Muscle of leg (tissue), 16 donors: Measurements from ENCODE around the gene MIPOL1. TPM values are rescaled to one million over a fixed set of nuclear protein-coding genes. Genes with fewer than 3 reads are reported as not detected.
"Not testable (repeated sequence)": the region's sequence is repeated elsewhere in the genome, so short reads cannot be mapped to it uniquely, and the experiment has no call there.

Source experiments
- DNase-seq: peaks from one replicate; pipeline ENCODE4 v3.0.0; 2013
- H3K27ac ChIP-seq: one replicate; pipeline ENCODE4 v1.5.1; 2013; ENCODE audit warnings: mild to moderate bottlenecking, low read length, control low read depth
- H3K27me3 ChIP-seq: one replicate; pipeline ENCODE4 v1.6.1; 2013; ENCODE audit warnings: low read length; ENCODE audit not compliant: control insufficient read depth, insufficient read depth
- H3K36me3 ChIP-seq: one replicate; pipeline ENCODE4 v1.6.1; 2013; ENCODE audit warnings: low read length; ENCODE audit not compliant: control insufficient read depth, insufficient read depth
- H3K4me1 ChIP-seq: one replicate; pipeline ENCODE4 v1.6.1; 2013; ENCODE audit warnings: low read length; ENCODE audit not compliant: control insufficient read depth, insufficient read depth
- H3K4me3 ChIP-seq: one replicate; pipeline ENCODE4 v1.5.1; 2013; ENCODE audit warnings: low read length, control low read depth
- H3K9me3 ChIP-seq: replicated peaks from 2 replicates; pipeline ENCODE4 v1.6.1; 2013; ENCODE audit warnings: low read depth, low read length; ENCODE audit not compliant: control insufficient read depth
- WGBS: methylation state at CpG from one replicate; pipeline ENCODE4 v1.1.5; 2013; ENCODE audit warnings: missing lambda C conversion rate; ENCODE audit not compliant: insufficient coverage; 5-methylcytosine and 5-hydroxymethylcytosine counted together
- long read RNA-seq, 11 donors: transcript quantifications; one replicate each; lab custom pipeline, GENCODE V29; 2026
- polyA plus RNA-seq, 8 donors: library from polyadenylated mRNA; unstranded; fragments of 120-200 nt; gene quantifications; one replicate each; pipeline versions ENCODE4 v1.2.1 to v1.2.3, GENCODE V29; 2013; ENCODE audit warnings: inconsistent platforms in 1 of 8, low replicate concordance in 1 of 8; ENCODE audit not compliant: insufficient read length in 8 of 8, insufficient read depth in 1 of 8
- total RNA-seq: library from RNA; stranded (reverse); fragments of 120-200 nt; gene quantifications from one replicate; pipeline ENCODE4 v1.2.4, GENCODE V29; 2013

Gene MIPOL1
- total RNA-seq, result 10.5 TPM
- 1 to 10 TPM; 3.2 to 5.5 (median 4.4) TPM for polyA plus RNA-seq
- long read RNA-seq, donor 1, result 0 reads
- long read RNA-seq, donor 2, result 0 reads
- long read RNA-seq, donor 3, result 0 reads
- long read RNA-seq, donor 4, result 0 reads
- long read RNA-seq, donor 5, result 0 reads
- long read RNA-seq, donor 6, result 0 reads
- long read RNA-seq, donor 7, result 0 reads
- long read RNA-seq, donor 8, result 0 reads
- long read RNA-seq, donor 9, result 0 reads
- long read RNA-seq, donor 10, result 0 reads
- long read RNA-seq, donor 11, result 0 reads

DNA sequence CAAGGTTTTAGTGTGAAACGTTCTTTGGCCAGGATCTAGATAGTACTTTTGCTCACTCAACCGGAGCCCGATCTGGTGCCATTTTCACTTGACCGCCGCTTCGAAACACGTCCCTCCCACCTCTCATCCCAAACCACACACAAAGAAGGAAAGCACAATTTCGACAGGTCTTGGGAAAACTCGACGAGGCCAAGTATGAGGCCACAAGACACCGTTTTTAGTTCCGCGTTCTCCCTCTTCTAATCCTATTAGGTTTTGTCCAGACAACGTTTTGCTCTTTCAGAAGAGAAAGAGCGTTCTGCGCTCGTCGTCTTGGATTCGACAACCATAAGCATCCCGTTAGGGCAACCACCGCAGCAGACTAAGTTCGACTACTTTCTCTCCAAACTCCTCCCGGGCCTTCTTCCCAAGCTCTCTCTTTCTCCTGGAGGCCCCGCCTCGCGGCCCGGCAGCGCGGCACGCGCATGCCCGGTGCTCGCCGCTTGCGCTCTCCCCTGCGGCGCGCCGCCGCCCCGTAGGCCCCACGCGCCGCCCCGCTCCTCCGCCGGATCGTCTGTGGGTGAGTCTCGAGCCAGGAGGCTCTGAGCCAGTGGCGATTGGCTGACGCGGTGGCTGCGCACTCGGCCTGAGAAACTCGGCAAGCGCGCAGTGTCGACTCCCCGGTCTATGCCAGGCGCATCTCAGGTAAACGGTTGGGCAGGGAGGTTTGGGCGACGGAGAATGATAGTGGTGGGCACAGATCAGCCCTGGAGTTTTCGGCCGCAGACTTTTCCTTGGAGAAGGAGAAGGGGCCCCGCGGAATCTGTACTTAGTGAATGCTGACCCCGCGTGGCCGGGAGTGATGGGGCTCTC is at the start of gene MIPOL1:
Gene MIPOL1, plus strand, starts transcription at position 517 of the 852 bp plus-strand sequence. CDS start 49,952 bp downstream, outside the sequence.
- no peaks in the 10 kb centered on the region for H3K36me3 ChIP-seq
- under 1% methylated on average over 69 of the region's 70 CpGs for WGBS
- H3K9me3 ChIP-seq, result no peaks in the 10 kb centered on the region
- no peaks in the 10 kb centered on the region for H3K27me3 ChIP-seq
- H3K27ac ChIP-seq, result peak within 1 kb of the TSS; percentile 91
- no peaks in the 10 kb centered on the region for H3K4me1 ChIP-seq
- DNase-seq, result peak; percentile 94
- peak within 1 kb of the TSS; percentile 79 for H3K4me3 ChIP-seq

- Histone ChIP-seq H3K27ac (no peak overlapping the region), H3K9me3 (peaks cover 8% of the 10 kb centered on the region), H3K4me1 (no peaks in the 10 kb centered on the region), H3K27me3 (peaks cover 2% of the 10 kb centered on the region), H3K4me3 (no peak overlapping the region), H3K36me3 (no peaks in the 10 kb centered on the region)
- WGBS, result no CpG with 5 or more reads among the region's 3 CpGs
- peak; percentile 54 for DNase-seq
These were observed 47.3 kb upstream of the MIPOL1 start for GRCh38 chr14:37150414-37150813.

DNA sequence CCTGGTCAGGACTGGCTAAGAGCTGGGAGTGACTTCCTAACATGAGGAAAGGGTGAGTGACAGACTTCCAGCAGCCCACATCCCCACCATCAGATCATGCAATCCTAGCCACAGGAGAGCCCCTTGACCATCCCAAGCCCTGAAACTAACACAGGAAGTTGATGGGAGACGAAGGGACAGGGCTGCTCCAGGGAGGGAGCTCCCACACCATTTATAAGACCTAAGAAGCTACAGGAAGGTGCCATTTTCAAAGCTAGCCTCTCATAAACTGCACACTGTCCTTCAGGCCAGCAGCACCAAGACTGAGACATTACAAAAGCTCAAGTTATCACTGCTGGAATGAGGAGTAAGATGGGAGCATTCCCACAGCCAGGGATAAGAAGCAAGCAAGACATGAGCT is 44.7 kb upstream of the MIPOL1 start:
- peaks cover 10% of the 10 kb centered on the region for H3K9me3 ChIP-seq
- H3K4me3 ChIP-seq, result no peak overlapping the region
- WGBS, result no CpG with 5 or more reads among the region's 1 CpG
- H3K27me3 ChIP-seq, result peaks cover 2% of the 10 kb centered on the region
- DNase-seq, result no peak
- no peak overlapping the region for H3K27ac ChIP-seq
- no peaks in the 10 kb centered on the region for H3K4me1 ChIP-seq
- H3K36me3 ChIP-seq, result no peaks in the 10 kb centered on the region

GRCh38 chr14:37153483-37153882 is 44.3 kb upstream of the MIPOL1 start:
- peaks cover 2% of the 10 kb centered on the region for H3K27me3 ChIP-seq
- DNase-seq, result no peak

DNA sequence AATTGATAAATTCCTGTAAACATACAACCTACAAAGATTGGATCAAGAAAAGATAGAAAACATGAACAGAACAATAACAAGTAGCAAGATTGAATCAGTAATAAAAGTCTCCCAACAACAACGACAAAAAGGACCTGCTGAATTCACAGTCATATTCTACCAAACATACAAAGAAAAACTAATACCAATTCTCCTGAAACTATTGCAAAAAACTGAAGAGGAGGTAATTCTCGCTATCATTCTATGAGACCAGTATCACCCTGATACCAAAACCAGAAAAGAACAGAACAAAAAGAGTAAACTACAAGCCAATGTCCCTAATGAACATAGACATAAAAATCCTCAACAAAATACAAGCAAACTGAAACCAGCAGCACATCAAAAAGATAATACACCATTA is 39.8 kb upstream of the MIPOL1 start:
- peaks cover 2% of the 10 kb centered on the region for H3K27me3 ChIP-seq
- no CpG with 5 or more reads among the region's 2 CpGs for WGBS
- H3K9me3 ChIP-seq, result peaks cover 10% of the 10 kb centered on the region
- no peak overlapping the region for H3K4me3 ChIP-seq
- DNase-seq, result no peak
- no peaks in the 10 kb centered on the region for H3K36me3 ChIP-seq
- H3K27ac ChIP-seq, result no peak overlapping the region
- no peaks in the 10 kb centered on the region for H3K4me1 ChIP-seq

More at GRCh38 chr14:37153483-37153882, 44.3 kb upstream of the MIPOL1 start:
- Histone ChIP-seq H3K36me3 (no peaks in the 10 kb centered on the region), H3K9me3 (peaks cover 10% of the 10 kb centered on the region), H3K4me1 (no peaks in the 10 kb centered on the region), H3K27ac (no peak overlapping the region), H3K4me3 (no peak overlapping the region)
- 86% methylated on average over 4 of the region's 5 CpGs for WGBS

- DNase-seq, H3K27me3 ChIP-seq, H3K36me3 ChIP-seq, H3K9me3 ChIP-seq, H3K4me1 ChIP-seq, H3K27ac ChIP-seq, H3K4me3 ChIP-seq: not testable (repeated sequence)
- no CpG with 5 or more reads among the region's 2 CpGs for WGBS
These were observed 35.4 kb upstream of the MIPOL1 start for GRCh38 chr14:37162307-37162706.

DNA sequence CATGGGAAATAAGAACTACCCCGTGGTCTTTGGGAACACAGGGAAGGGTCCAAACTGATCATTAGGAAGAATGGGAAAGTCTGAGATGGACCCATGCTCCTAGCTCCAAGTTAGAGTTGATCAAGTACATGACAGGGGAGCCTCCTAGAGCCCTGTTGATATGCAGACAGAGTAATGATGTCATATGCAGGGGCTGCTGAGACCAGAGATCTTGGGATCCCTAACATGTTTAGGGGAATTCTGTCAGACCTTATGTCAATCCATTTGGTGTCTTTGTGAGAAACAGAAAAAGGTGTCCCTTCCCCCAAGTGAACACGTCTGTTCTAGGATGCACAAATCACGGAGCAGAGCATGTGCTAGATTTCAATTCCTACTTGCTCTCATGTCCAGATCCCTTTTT is 31.9 kb upstream of the MIPOL1 start:
- Histone ChIP-seq H3K27me3 (no peaks in the 10 kb centered on the region), H3K4me1 (no peaks in the 10 kb centered on the region), H3K4me3 (no peak overlapping the region), H3K36me3 (no peaks in the 10 kb centered on the region), H3K9me3 (no peaks in the 10 kb centered on the region), H3K27ac (no peak overlapping the region)
- no peak for DNase-seq
- no CpG with 5 or more reads among the region's 3 CpGs for WGBS

DNA sequence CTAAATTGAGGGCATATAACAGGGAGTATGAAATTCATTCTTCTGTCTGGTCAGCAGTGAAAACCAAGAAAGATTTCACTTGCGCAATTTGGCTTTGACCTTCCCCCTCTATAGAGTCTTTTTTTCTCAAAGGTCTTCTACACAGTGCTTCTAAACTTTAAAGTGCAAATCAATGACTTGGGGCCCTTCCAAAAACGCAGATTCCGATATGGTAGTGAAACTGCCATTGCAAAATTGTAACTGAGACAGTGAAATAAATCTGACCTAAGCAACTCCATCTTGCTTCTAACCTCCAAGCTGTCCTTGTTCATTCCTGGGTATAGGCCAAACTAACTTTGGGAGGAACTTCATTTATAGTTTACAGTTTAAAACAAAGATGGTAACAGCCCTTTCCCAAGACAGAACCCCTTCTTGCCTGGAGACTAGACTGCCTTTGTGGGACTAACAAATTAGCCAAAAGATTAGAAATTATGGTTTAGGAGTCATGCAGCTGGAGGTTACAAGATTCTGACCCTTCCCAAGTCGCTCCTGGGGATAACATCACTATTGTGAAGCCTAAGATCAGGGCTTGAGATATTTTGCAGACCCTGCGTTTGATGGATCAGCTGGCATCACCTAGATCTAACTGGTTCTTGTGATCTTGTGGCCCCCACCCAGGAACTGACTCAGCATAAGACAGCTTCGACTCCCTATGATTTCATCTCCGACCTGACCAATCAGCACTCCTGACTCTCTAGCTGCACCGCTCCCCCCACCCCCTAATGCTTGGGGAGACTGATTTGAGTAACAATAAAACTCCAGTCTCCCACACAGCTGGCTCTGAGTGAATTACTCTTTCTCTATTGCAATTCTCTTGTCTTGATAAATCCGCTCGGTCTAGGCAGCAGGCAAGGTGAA is 30.3 kb upstream of the MIPOL1 start:
- Histone ChIP-seq H3K36me3 (no peaks in the 10 kb centered on the region), H3K9me3 (no peaks in the 10 kb centered on the region), H3K4me1 (no peaks in the 10 kb centered on the region), H3K4me3 (no peak overlapping the region), H3K27ac (no peak overlapping the region), H3K27me3 (peaks cover 3% of the 10 kb centered on the region)
- WGBS, result 79% methylated on average over 8 of the region's 10 CpGs
- DNase-seq, result no peak

DNA sequence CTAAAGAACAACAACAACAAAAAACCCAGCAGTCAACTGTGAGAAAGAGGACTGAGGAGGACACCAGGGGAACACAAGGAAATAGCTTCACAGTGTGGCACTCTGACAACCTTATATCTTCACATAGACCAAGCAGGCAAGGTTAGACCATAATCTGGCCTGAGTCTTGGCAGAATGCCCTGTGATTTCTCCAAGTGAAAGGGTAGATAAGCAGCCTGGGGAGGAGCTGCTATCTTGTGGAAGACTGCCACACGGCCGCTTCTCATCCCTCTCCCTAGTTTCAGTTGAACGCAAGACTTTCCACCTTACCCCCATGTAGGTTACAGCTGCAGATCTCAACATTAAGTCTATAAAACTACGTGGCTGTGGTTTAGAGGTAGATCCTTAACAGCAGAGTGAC is 29.0 kb upstream of the MIPOL1 start:
- Histone ChIP-seq H3K36me3 (no peaks in the 10 kb centered on the region), H3K4me3 (no peak overlapping the region), H3K4me1 (no peaks in the 10 kb centered on the region), H3K27me3 (peaks cover 5% of the 10 kb centered on the region), H3K27ac (no peak overlapping the region), H3K9me3 (no peaks in the 10 kb centered on the region)
- DNase-seq, result peak; percentile 7
- no CpG with 5 or more reads among the region's 4 CpGs for WGBS

DNA sequence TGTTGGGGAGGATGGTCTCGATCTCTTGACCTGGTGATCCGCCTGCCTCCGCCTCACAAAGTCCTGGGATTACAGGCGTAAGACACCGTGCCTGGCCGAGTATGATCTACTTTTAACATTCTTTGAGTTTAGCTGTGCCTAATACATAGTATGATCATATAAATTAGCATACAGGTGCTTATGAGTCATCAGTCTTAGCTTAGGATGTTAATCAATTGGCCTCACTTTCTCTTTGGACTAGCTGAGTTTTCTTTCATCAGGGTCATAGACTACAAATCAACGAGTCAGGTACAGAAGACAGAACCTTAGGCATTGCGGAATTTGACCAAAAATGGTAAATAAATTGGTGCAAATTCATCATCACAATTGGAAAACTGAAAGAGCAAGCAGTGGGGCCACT is 27.5 kb upstream of the MIPOL1 start:
- Histone ChIP-seq H3K27ac (no peak overlapping the region), H3K4me1 (no peaks in the 10 kb centered on the region), H3K36me3 (no peaks in the 10 kb centered on the region), H3K9me3 (no peaks in the 10 kb centered on the region), H3K4me3 (no peak overlapping the region), H3K27me3 (peaks cover 5% of the 10 kb centered on the region)
- WGBS, result 100% methylated on average over 1 of the region's 8 CpGs
- DNase-seq, result no peak
